ENCODE data around the gene CLDND2. TPM values are rescaled to one million over a fixed set of nuclear protein-coding genes. Genes with fewer than 3 reads are reported as not detected.
A peak's percentile ranks its signal among the peaks of the same experiment; 100 is the strongest.

CLDND2 gene
- total RNA-seq, 1 donor = not detected

GRCh38 chr19:51394050-51394836 is 25.4 kb upstream of the CLDND2 start:
- peak overlapping the region; percentile 68 for H3K4me3 ChIP-seq (ENCODE audit: insufficient read depth, low read length)
- peak; percentile 11 for TF ChIP-seq CTCF (IDR thresholded peaks at IDR 0.05; ENCODE audit: extremely low read depth, low read depth, low read length)
- no peaks in the 10 kb centered on the region for H3K36me3 ChIP-seq (ENCODE audit: insufficient read depth, low read length)
- H3K4me2 ChIP-seq (ENCODE audit: insufficient read depth, low read length) = peak overlapping the region; percentile 86
- H3K27me3 ChIP-seq (ENCODE audit: insufficient read depth, low read length) = no peaks in the 10 kb centered on the region
- peak overlapping the region; percentile 81 for H3K27ac ChIP-seq (ENCODE audit: low read depth, low read length)
- H3K9me3 ChIP-seq (ENCODE audit: low read depth, low read length) = no peaks in the 10 kb centered on the region
- no peaks in the 10 kb centered on the region for H4K20me1 ChIP-seq (ENCODE audit: insufficient read depth, low read length)
- peaks cover 7% of the 10 kb centered on the region for H3K4me1 ChIP-seq (ENCODE audit: insufficient read depth, low read length)
- no peaks in the 10 kb centered on the region for H3K79me2 ChIP-seq (ENCODE audit: insufficient read depth, low read length)
- peak; percentile 99 for DNase-seq (ENCODE audit: insufficient read length, low spot score, missing footprints)
- peak overlapping the region; percentile 99 for H2AFZ ChIP-seq (ENCODE audit: low read length)

GRCh38 chr19:51392701-51393100 is 23.9 kb upstream of the CLDND2 start:
- Histone ChIP-seq H3K4me2 (ENCODE audit: insufficient read depth, low read length) (no peak overlapping the region), H3K27ac (ENCODE audit: low read depth, low read length) (no peak overlapping the region), H3K4me1 (ENCODE audit: insufficient read depth, low read length) (peaks cover 7% of the 10 kb centered on the region), H3K4me3 (ENCODE audit: insufficient read depth, low read length) (no peak overlapping the region), H3K79me2 (ENCODE audit: insufficient read depth, low read length) (no peaks in the 10 kb centered on the region), H4K20me1 (ENCODE audit: insufficient read depth, low read length) (no peaks in the 10 kb centered on the region), H3K36me3 (ENCODE audit: insufficient read depth, low read length) (no peaks in the 10 kb centered on the region), H3K27me3 (ENCODE audit: insufficient read depth, low read length) (no peaks in the 10 kb centered on the region), H3K9me3 (ENCODE audit: low read depth, low read length) (no peaks in the 10 kb centered on the region), H2AFZ (ENCODE audit: low read length) (no peak overlapping the region)
- no peak for TF ChIP-seq CTCF (IDR thresholded peaks at IDR 0.05; ENCODE audit: extremely low read depth, low read depth, low read length)
- no peak for DNase-seq (ENCODE audit: insufficient read length, low spot score, missing footprints)

GRCh38 chr19:51391073-51391611 is 22.3 kb upstream of the CLDND2 start:
- Histone ChIP-seq H3K4me1 (ENCODE audit: insufficient read depth, low read length) (peaks cover 7% of the 10 kb centered on the region), H3K4me2 (ENCODE audit: insufficient read depth, low read length) (no peak overlapping the region), H3K27ac (ENCODE audit: low read depth, low read length) (no peak overlapping the region), H3K9me3 (ENCODE audit: low read depth, low read length) (no peaks in the 10 kb centered on the region), H3K36me3 (ENCODE audit: insufficient read depth, low read length) (no peaks in the 10 kb centered on the region), H3K79me2 (ENCODE audit: insufficient read depth, low read length) (no peaks in the 10 kb centered on the region), H3K27me3 (ENCODE audit: insufficient read depth, low read length) (no peaks in the 10 kb centered on the region), H3K4me3 (ENCODE audit: insufficient read depth, low read length) (no peak overlapping the region), H4K20me1 (ENCODE audit: insufficient read depth, low read length) (no peaks in the 10 kb centered on the region), H2AFZ (ENCODE audit: low read length) (peak overlapping the region; percentile 42)
- TF ChIP-seq CTCF (IDR thresholded peaks at IDR 0.05; ENCODE audit: extremely low read depth, low read depth, low read length) = no peak
- no peak for DNase-seq (ENCODE audit: insufficient read length, low spot score, missing footprints)

- no peak overlapping the region for H3K27ac ChIP-seq (ENCODE audit: low read depth, low read length)
- H3K36me3 ChIP-seq (ENCODE audit: insufficient read depth, low read length) = no peaks in the 10 kb centered on the region
- no peaks in the 10 kb centered on the region for H4K20me1 ChIP-seq (ENCODE audit: insufficient read depth, low read length)
- no peak for DNase-seq (ENCODE audit: insufficient read length, low spot score, missing footprints)
- no peak for TF ChIP-seq CTCF (IDR thresholded peaks at IDR 0.05; ENCODE audit: extremely low read depth, low read depth, low read length)
- no peaks in the 10 kb centered on the region for H3K79me2 ChIP-seq (ENCODE audit: insufficient read depth, low read length)
- H2AFZ ChIP-seq (ENCODE audit: low read length) = no peak overlapping the region
- no peak overlapping the region for H3K4me2 ChIP-seq (ENCODE audit: insufficient read depth, low read length)
- H3K4me1 ChIP-seq (ENCODE audit: insufficient read depth, low read length) = no peaks in the 10 kb centered on the region
- H3K4me3 ChIP-seq (ENCODE audit: insufficient read depth, low read length) = no peak overlapping the region
- no peaks in the 10 kb centered on the region for H3K27me3 ChIP-seq (ENCODE audit: insufficient read depth, low read length)
- no peaks in the 10 kb centered on the region for H3K9me3 ChIP-seq (ENCODE audit: low read depth, low read length)
Observed at GRCh38 chr19:51389143-51389542, 20.3 kb upstream of the CLDND2 start.

Measured in osteoblast (primary cell).